ENCODE measurements around the gene PPP2R2C. TPM values are rescaled to one million over a fixed set of nuclear protein-coding genes. Genes with fewer than 3 reads are reported as not detected.

Gene PPP2R2C
- total RNA-seq, 1 experiment from 2014 or later, result not detected

DNA sequence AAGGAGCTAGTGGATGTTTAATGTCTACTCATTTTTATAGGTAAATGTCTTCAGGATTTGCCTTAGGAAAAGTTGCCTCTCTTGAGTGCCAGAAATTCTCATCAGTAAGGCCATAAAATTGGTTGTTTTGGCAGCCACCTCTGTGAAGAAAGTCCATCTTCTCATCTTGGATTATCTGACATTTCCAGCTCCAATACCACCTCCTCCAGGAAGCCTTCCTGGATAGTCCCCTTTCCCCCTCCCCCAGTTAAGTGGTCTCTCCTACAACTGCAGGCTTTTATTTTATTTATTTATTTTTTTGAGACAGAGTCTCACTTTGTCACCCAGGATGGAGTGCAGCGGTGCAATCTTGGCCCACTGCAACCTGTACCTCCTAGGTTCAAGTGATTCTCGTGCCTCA, 87.1 kb downstream of the PPP2R2C start:
- no peaks in the 10 kb centered on the region for H3K9me3 Mint-ChIP-seq (ENCODE audit: unreplicated experiment)
- ChIA-PET POLR2A (no interaction called here), CTCF (no interaction called here)
- H3K9me3 ChIP-seq, result no peaks in the 10 kb centered on the region
- no peak overlapping the region for H3K4me3 Mint-ChIP-seq (ENCODE audit: unreplicated experiment)
- no peaks in the 10 kb centered on the region for H3K36me3 ChIP-seq (ENCODE audit: control insufficient read depth, insufficient read depth, low read length)
- H3K27me3 Mint-ChIP-seq (ENCODE audit: insufficient read depth, unreplicated experiment), result peaks cover 15% of the 10 kb centered on the region
- no peaks in the 10 kb centered on the region; the same call in 1 of the 2 replicates for H3K27me3 ChIP-seq (replicated peaks; ENCODE audit: control insufficient read depth, insufficient read depth, low read length)
- no peaks in the 10 kb centered on the region for H3K36me3 Mint-ChIP-seq (ENCODE audit: insufficient read depth, unreplicated experiment)
- DNase-seq, result no peak
- intact Hi-C loops (cut with micrococcal nuclease; ENCODE audit: unreplicated experiment), result no loop called here
- no peak for TF ChIP-seq CTCF (IDR thresholded peaks at IDR 0.05; ENCODE audit: insufficient read depth in 1 of 2, low read depth in 1 of 2, low read length in 1 of 2, severe bottlenecking in 1 of 2, unreplicated experiment in 1 of 2)
- H3K4me1 Mint-ChIP-seq (ENCODE audit: low read depth, unreplicated experiment), result no peaks in the 10 kb centered on the region
- H3K4me1 ChIP-seq, result no peaks in the 10 kb centered on the region
- no TSS peak for BruUV-seq (replicated peaks)
- no peak overlapping the region for H3K27ac Mint-ChIP-seq (ENCODE audit: unreplicated experiment)
- H3K4me3 ChIP-seq (ENCODE audit: low read depth, low read length), result no peak overlapping the region

- no peak for DNase-seq
- no peaks in the 10 kb centered on the region for H3K9me3 Mint-ChIP-seq (ENCODE audit: unreplicated experiment)
- no peaks in the 10 kb centered on the region for H3K9me3 ChIP-seq
- H3K36me3 ChIP-seq (ENCODE audit: control insufficient read depth, insufficient read depth, low read length), result no peaks in the 10 kb centered on the region
- H3K27me3 Mint-ChIP-seq (ENCODE audit: insufficient read depth, unreplicated experiment), result peaks cover 17% of the 10 kb centered on the region
- ChIA-PET POLR2A (no interaction called here), CTCF (no interaction called here)
- intact Hi-C loops (cut with micrococcal nuclease; ENCODE audit: unreplicated experiment), result loop anchor here (5.0 kb wide), 1 partner anchor 42 kb away; no protein-coding TSS in a partner anchor
- no peaks in the 10 kb centered on the region for H3K4me1 ChIP-seq
- no peaks in the 10 kb centered on the region for H3K4me1 Mint-ChIP-seq (ENCODE audit: low read depth, unreplicated experiment)
- BruUV-seq (replicated peaks), result no TSS peak
- no peak overlapping the region for H3K4me3 ChIP-seq (ENCODE audit: low read depth, low read length)
- no peak overlapping the region for H3K4me3 Mint-ChIP-seq (ENCODE audit: unreplicated experiment)
- no peaks in the 10 kb centered on the region; the same call in 1 of the 2 replicates for H3K27me3 ChIP-seq (replicated peaks; ENCODE audit: control insufficient read depth, insufficient read depth, low read length)
- H3K36me3 Mint-ChIP-seq (ENCODE audit: insufficient read depth, unreplicated experiment), result no peaks in the 10 kb centered on the region
- no peak overlapping the region for H3K27ac Mint-ChIP-seq (ENCODE audit: unreplicated experiment)
- no peak for TF ChIP-seq CTCF (IDR thresholded peaks at IDR 0.05; ENCODE audit: insufficient read depth in 1 of 2, low read depth in 1 of 2, low read length in 1 of 2, severe bottlenecking in 1 of 2, unreplicated experiment in 1 of 2)
These were observed 87.9 kb downstream of the PPP2R2C start for GRCh38 chr4:6384541-6384940.

GRCh38 chr4:6383929-6384328, 88.5 kb downstream of the PPP2R2C start:
- no peaks in the 10 kb centered on the region for H3K36me3 Mint-ChIP-seq (ENCODE audit: insufficient read depth, unreplicated experiment)

More at GRCh38 chr4:6383929-6384328, 88.5 kb downstream of the PPP2R2C start:
- H3K27me3 Mint-ChIP-seq (ENCODE audit: insufficient read depth, unreplicated experiment), result peaks cover 14% of the 10 kb centered on the region
- DNase-seq, result no peak
- no peaks in the 10 kb centered on the region for H3K4me1 ChIP-seq
- intact Hi-C loops (cut with micrococcal nuclease; ENCODE audit: unreplicated experiment), result loop anchor here (5.0 kb wide), 1 partner anchor 42 kb away; no protein-coding TSS in a partner anchor
- no peaks in the 10 kb centered on the region for H3K4me1 Mint-ChIP-seq (ENCODE audit: low read depth, unreplicated experiment)
- CTCF ChIA-PET, result no interaction called here
- H3K9me3 ChIP-seq, result no peaks in the 10 kb centered on the region
- H3K27me3 ChIP-seq (replicated peaks; ENCODE audit: control insufficient read depth, insufficient read depth, low read length), result no peaks in the 10 kb centered on the region; the same call in 1 of the 2 replicates
- no peak for TF ChIP-seq CTCF (IDR thresholded peaks at IDR 0.05; ENCODE audit: insufficient read depth in 1 of 2, low read depth in 1 of 2, low read length in 1 of 2, severe bottlenecking in 1 of 2, unreplicated experiment in 1 of 2)
- BruUV-seq (replicated peaks), result no TSS peak
- H3K4me3 ChIP-seq (ENCODE audit: low read depth, low read length), result no peak overlapping the region
- H3K9me3 Mint-ChIP-seq (ENCODE audit: unreplicated experiment), result no peaks in the 10 kb centered on the region
- no peak overlapping the region for H3K27ac Mint-ChIP-seq (ENCODE audit: unreplicated experiment)
- no peak overlapping the region for H3K4me3 Mint-ChIP-seq (ENCODE audit: unreplicated experiment)
- H3K36me3 ChIP-seq (ENCODE audit: control insufficient read depth, insufficient read depth, low read length), result no peaks in the 10 kb centered on the region
- POLR2A ChIA-PET, result no interaction called here
